ENCODE measurements around the gene SPATS2. TPM values are rescaled to one million over a fixed set of nuclear protein-coding genes. Genes with fewer than 3 reads are reported as not detected.

Gene SPATS2
- total and polyA plus RNA-seq, 11 donors: 3.0 to 9.1 (median 5.7) TPM

GRCh38 chr12:49347311-49348193 lies 19.7 kb upstream of the SPATS2 start:
- TF ChIP-seq POLR2A (IDR thresholded peaks at IDR 0.05) (no peak), CTCF (IDR thresholded peaks at IDR 0.05) (peak; percentile 91 to 99 (median 96))
- peaks cover 11 to 51% (median 44%) of the 10 kb centered on the region in 12 donors for H3K4me1 ChIP-seq
- WGBS, 4 donors: 7 to 14% (median 8%) methylated on average over 18 to 37 of the region's 37 CpGs
- H3K27me3 ChIP-seq: peaks cover 28 to 93% (median 57%) of the 10 kb centered on the region in 9 donors
- DNase-seq (peak; percentile 80 to 89 (median 82)), ATAC-seq (peak; percentile 78 to 93 (median 87))
- H3K27ac ChIP-seq: no peak overlapping the region
- intact Hi-C loops (cut with DNase I): loop anchor here in 1 of 10 donors (5.0 kb wide), 1 partner anchor 60 kb away; no protein-coding TSS in a partner anchor
- H3K4me3 ChIP-seq: peak overlapping the region; percentile 7 to 57 (median 44)
- H3K36me3 ChIP-seq: no peaks in the 10 kb centered on the region
- no peaks in the 10 kb centered on the region for H3K9me3 ChIP-seq

GRCh38 chr12:49348781-49349180 lies 18.5 kb upstream of the SPATS2 start:
- TF ChIP-seq CTCF (IDR thresholded peaks at IDR 0.05): no peak
- Histone ChIP-seq H3K9me3 (no peaks in the 10 kb centered on the region), H3K27ac (no peak overlapping the region), H3K36me3 (no peaks in the 10 kb centered on the region), H3K4me3 (no peak overlapping the region), H3K4me1 (peaks cover 6 to 40% (median 34%) of the 10 kb centered on the region in 12 donors), H3K27me3 (peaks cover 25 to 92% (median 46%) of the 10 kb centered on the region in 9 donors)
- DNase-seq: no peak
- no peak for ATAC-seq
- 92 to 98% (median 97%) methylated on average over 4 to 5 of the region's 5 CpGs for WGBS, 4 donors
- intact Hi-C loops (cut with DNase I): loop anchor here in 1 of 10 donors (5.0 kb wide), 1 partner anchor 61 kb away; no protein-coding TSS in a partner anchor

- intact Hi-C loops (cut with DNase I): loop anchor here in 1 of 10 donors (5.0 kb wide), 1 partner anchor 62 kb away; no protein-coding TSS in a partner anchor
- DNase-seq (no peak), ATAC-seq (no peak)
- Histone ChIP-seq H3K27me3 (peaks cover 27 to 89% (median 44%) of the 10 kb centered on the region in 9 donors), H3K27ac (no peak overlapping the region), H3K36me3 (no peaks in the 10 kb centered on the region), H3K4me3 (no peak overlapping the region), H3K9me3 (no peaks in the 10 kb centered on the region), H3K4me1 (peaks cover 6 to 40% (median 33%) of the 10 kb centered on the region in 12 donors)
- TF ChIP-seq CTCF (IDR thresholded peaks at IDR 0.05): no peak
- 96 to 98% (median 98%) methylated on average over 11 of the region's 11 CpGs for WGBS, 4 donors
Measured at GRCh38 chr12:49349266-49349665, 18.0 kb upstream of the SPATS2 start.

GRCh38 chr12:49352351-49352750 lies 14.9 kb upstream of the SPATS2 start:
- Histone ChIP-seq H3K4me3 (no peak overlapping the region), H3K27ac (no peak overlapping the region), H3K36me3 (no peaks in the 10 kb centered on the region), H3K27me3 (peaks cover 3 to 59% (median 13%) of the 10 kb centered on the region in 9 donors), H3K4me1 (peaks cover 0 to 12% (median 9%) of the 10 kb centered on the region in 12 donors), H3K9me3 (no peaks in the 10 kb centered on the region)
- TF ChIP-seq POLR2A (IDR thresholded peaks at IDR 0.05): no peak
- no peak for TF ChIP-seq CTCF (IDR thresholded peaks at IDR 0.05)
- intact Hi-C loops (cut with DNase I): no loop called here
- no peak for ATAC-seq
- 65 to 81% (median 77%) methylated on average over 2 of the region's 2 CpGs for WGBS, 4 donors
- no peak for DNase-seq

Measured in heart left ventricle (tissue), 16 donors.